CD4-positive, alpha-beta T cell (primary cell): ENCODE measurements around the gene KMT5B. TPM values are rescaled to one million over a fixed set of nuclear protein-coding genes. Genes with fewer than 3 reads are reported as not detected.

Experiments used
- ATAC-seq: fragments of 200-7000 bp; cut with Tn5 transposase; one replicate; pipeline ENCODE4 v1.10.0; 2022; ENCODE audit warnings: mild to moderate bottlenecking; ENCODE audit not compliant: poor library complexity
- CTCF ChIA-PET: fragments of 350-600 bp; sonication (Branson Sonifier 250); formaldehyde crosslinking; loops from one replicate; lab custom pipeline; 2021; ENCODE audit warnings: antibody characterized with exemption, inconsistent platforms; lab: Charles Lee
- POLR2A ChIA-PET: fragments of 350-600 bp; sonication (Branson Sonifier 250); formaldehyde crosslinking; loops from one replicate; lab custom pipeline; 2021; ENCODE audit warnings: antibody characterized with exemption, inconsistent platforms; lab: Charles Lee
- DNase-seq, 14 experiments: peaks; one replicate each; pipeline ENCODE4 v3.0.0-alpha.2; 2013 to 2020; ENCODE audit warnings: mixed read lengths in 2 of 14
- H3K27ac ChIP-seq, 2 donors: one replicate each; pipeline versions ENCODE4 v1.5.1 to v1.7.0; 2013; ENCODE audit warnings: low read length in 2 of 2, low read depth in 1 of 2, mild to moderate bottlenecking in 1 of 2
- H3K27me3 ChIP-seq, 2 experiments: 1 replicate in 1 of 2; 2 replicates in 1 of 2; pipeline versions ENCODE4 v1.6.1 to v1.7.0; 2013; ENCODE audit warnings: low read length in 2 of 2, control low read depth in 1 of 2, mild to moderate bottlenecking in 1 of 2, moderate library complexity in 1 of 2; ENCODE audit not compliant: insufficient read depth in 2 of 2, control insufficient read depth in 1 of 2
- H3K36me3 ChIP-seq: one replicate; pipeline ENCODE4 v1.6.1; 2013; ENCODE audit warnings: low read length, control low read depth; ENCODE audit not compliant: insufficient read depth
- H3K4me1 ChIP-seq: one replicate; pipeline ENCODE4 v1.6.1; 2013; ENCODE audit warnings: low read length, control low read depth; ENCODE audit not compliant: insufficient read depth
- H3K4me3 ChIP-seq: one replicate; pipeline ENCODE4 v1.5.1; 2013; ENCODE audit warnings: mild to moderate bottlenecking, low read length, moderate library complexity
- H3K9me3 ChIP-seq, 2 experiments: 1 replicate in 1 of 2; 2 replicates in 1 of 2; pipeline versions ENCODE4 v1.6.1 to v1.7.0; 2013; ENCODE audit warnings: low read length in 2 of 2, mild to moderate bottlenecking in 2 of 2, control low read depth in 1 of 2, moderate library complexity in 1 of 2; ENCODE audit not compliant: control insufficient read depth in 1 of 2, insufficient read depth in 1 of 2
- H3K27ac Mint-ChIP-seq: one replicate; pipeline ENCODE4 v1.8.0; 2020; ENCODE audit warnings: mixed read lengths
- H3K27me3 Mint-ChIP-seq: one replicate; pipeline ENCODE4 v1.8.0; 2021; ENCODE audit warnings: mixed read lengths
- H3K36me3 Mint-ChIP-seq: one replicate; pipeline ENCODE4 v1.8.0; 2021; ENCODE audit warnings: low read depth, mixed read lengths
- H3K4me1 Mint-ChIP-seq: one replicate; pipeline ENCODE4 v1.8.0; 2021; ENCODE audit warnings: low read depth, mixed read lengths
- H3K4me3 Mint-ChIP-seq: one replicate; pipeline ENCODE4 v1.8.0; 2020; ENCODE audit warnings: mild to moderate bottlenecking, mixed read lengths
- H3K9me3 Mint-ChIP-seq: one replicate; pipeline ENCODE4 v1.8.0; 2020; ENCODE audit warnings: mixed read lengths
- CTCF ChIP-seq: fragments of 200-600 bp; IDR thresholded peaks from one replicate; pipeline ENCODE4 v1.8.0; 2022; ENCODE audit warnings: antibody characterized with exemption, mild to moderate bottlenecking
- intact Hi-C, 2 experiments: fragments of 100-400 bp; cut with DNase I in 1 of 2; cut with micrococcal nuclease in 1 of 2; formaldehyde crosslinking; loops; one replicate each; pipeline versions ENCODE4 v1.15.1 to v1.9.0; 2023 to 2025; cut with DNase I, micrococcal nuclease
- total RNA-seq, 174 experiments: library from RNA in 2 of 174; stranded (reverse) in 2 of 174; gene quantifications; one replicate each; pipeline ENCODE4 v1.2.3 and lab custom pipeline; 2021 to 2026

The KMT5B gene
- total RNA-seq, 2 experiments from 2014 or later = 22.5 to 23.3 TPM

- Mint-ChIP-seq H3K27ac (no peak overlapping the region), H3K36me3 (no peaks in the 10 kb centered on the region), H3K27me3 (no peaks in the 10 kb centered on the region), H3K9me3 (no peaks in the 10 kb centered on the region), H3K4me3 (no peak overlapping the region), H3K4me1 (peaks cover 71% of the 10 kb centered on the region)
- TF ChIP-seq CTCF = no peak
- ChIA-PET CTCF (no interaction called here), POLR2A (no interaction called here)
- no peaks in the 10 kb centered on the region for H3K36me3 ChIP-seq
- peaks cover 34% of the 10 kb centered on the region for H3K4me1 ChIP-seq
- H3K27ac ChIP-seq = no peak overlapping the region
- no peaks in the 10 kb centered on the region for H3K27me3 ChIP-seq
- H3K9me3 ChIP-seq = no peaks in the 10 kb centered on the region
- ATAC-seq = no peak
- DNase-seq = no peak
- H3K4me3 ChIP-seq = no peak overlapping the region
- intact Hi-C loops = loop anchor here in 1 of 2 experiments (10.0 kb wide), 2 partner anchors 76 to 196 kb away; partner anchors contain the start of genes CHKA and UNC93B1
These were observed 12.5 kb downstream of the KMT5B start for GRCh38 chr11:68200639-68201038.

GRCh38 chr11:68199295-68199987 lies 13.7 kb downstream of the KMT5B start:
- DNase-seq (no peak), ATAC-seq (no peak)
- Mint-ChIP-seq H3K4me3 (no peak overlapping the region), H3K36me3 (no peaks in the 10 kb centered on the region), H3K4me1 (peaks cover 77% of the 10 kb centered on the region), H3K27me3 (no peaks in the 10 kb centered on the region), H3K9me3 (no peaks in the 10 kb centered on the region), H3K27ac (no peak overlapping the region)
- Histone ChIP-seq H3K27me3 (no peaks in the 10 kb centered on the region), H3K27ac (no peak overlapping the region), H3K4me3 (no peak overlapping the region), H3K4me1 (peaks cover 31% of the 10 kb centered on the region), H3K36me3 (no peaks in the 10 kb centered on the region), H3K9me3 (no peaks in the 10 kb centered on the region)
- ChIA-PET CTCF (interaction anchor here (2.5 kb wide), 1 partner anchor 10 kb away, joined by 12 read pairs; no protein-coding TSS in a partner anchor), POLR2A (no interaction called here)
- intact Hi-C loops = no loop called here
- TF ChIP-seq CTCF = no peak

GRCh38 chr11:68196219-68196618 lies 16.9 kb downstream of the KMT5B start:
- Mint-ChIP-seq H3K27me3 (no peaks in the 10 kb centered on the region), H3K27ac (peak overlapping the region; percentile 13), H3K9me3 (no peaks in the 10 kb centered on the region), H3K4me1 (peaks cover 87% of the 10 kb centered on the region), H3K36me3 (no peaks in the 10 kb centered on the region), H3K4me3 (peak overlapping the region; percentile 25)
- ATAC-seq (no peak), DNase-seq (no peak)
- Histone ChIP-seq H3K36me3 (no peaks in the 10 kb centered on the region), H3K4me1 (peaks cover 29% of the 10 kb centered on the region), H3K4me3 (no peak overlapping the region), H3K27ac (no peak overlapping the region), H3K27me3 (no peaks in the 10 kb centered on the region), H3K9me3 (no peaks in the 10 kb centered on the region)
- ChIA-PET POLR2A (no interaction called here), CTCF (interaction anchor here (1.3 kb wide), 1 partner anchor 13 kb away, joined by 4 read pairs; no protein-coding TSS in a partner anchor)
- no peak for TF ChIP-seq CTCF
- intact Hi-C loops = no loop called here
